Left cardiac atrium (tissue), 4 donors: ENCODE measurements around the gene CCDC40. TPM values are rescaled to one million over a fixed set of nuclear protein-coding genes. Genes with fewer than 3 reads are reported as not detected.
"Not testable (repeated sequence)": the region's sequence is repeated elsewhere in the genome, so short reads cannot be mapped to it uniquely, and the experiment has no call there.

ENCODE experiments used
- ATAC-seq, 2 donors: fragments of 200-7000 bp; cut with Tn5 transposase; one replicate each; pipeline ENCODE4 v1.9.1; 2020; ENCODE audit warnings: mild to moderate bottlenecking in 2 of 2, moderate library complexity in 2 of 2
- DNase-seq: peaks from one replicate; pipeline ENCODE4 v3.0.0-alpha.2; 2020
- intact Hi-C, 2 donors: fragments of 100-400 bp; cut with DNase I; formaldehyde crosslinking; loops; one replicate each; pipeline versions ENCODE4 v1.14.1 to v1.15.1; 2022 to 2023
- long read RNA-seq: library from polyadenylated mRNA; unstranded; transcript quantifications from one replicate; pipeline ENCODE4 v2.0.0, GENCODE V29; 2021
- total RNA-seq, 2 donors: library from RNA; stranded (reverse); fragmentation: NEBNext Ultra II Directional; extraction: Animal tissue kit (Norgen Biotek cat#: 25700); gene quantifications; one replicate each; pipeline ENCODE4 v1.2.1, GENCODE V29; 2021
- donor health status: DM: no; HTN: yes; CAD: no.
- donor health status: DM: no; HTN: yes; CAD: no; lungs with severe emphysema.
- donor health status: DM: yes; HTN: yes; CAD: no.
- donor health status: Dilated cardiomyopathy.

Gene CCDC40
- total RNA-seq, result 1 to 10 TPM; 5.9 to 9.8 TPM
- long read RNA-seq, full-length matches to known transcripts, result 2 of 9 reads
- long read RNA-seq, partial matches to known transcripts, result 1 of 9 reads
- long read RNA-seq, other reads (novel, unspliced or antisense), result 6 of 9 reads

GRCh38 chr17:80035937-80036714 lies at the start of gene CCDC40:
CCDC40 (plus strand) TSS chr17:80036642; CDS start chr17:80036663, 21 bp downstream.
- intact Hi-C loops, result no loop called here
- ATAC-seq (peak; percentile 96 to 97), DNase-seq (peak; percentile 91)

- ATAC-seq (no peak), DNase-seq (peak; percentile 2)
- intact Hi-C loops, result loop anchor here in 1 of 2 donors (10.0 kb wide), 1 partner anchor 243 kb away; no protein-coding TSS in a partner anchor
These were observed 49.1 kb upstream of the CCDC40 start for GRCh38 chr17:79987187-79987934.

GRCh38 chr17:79987935-79988184 lies 48.6 kb upstream of the CCDC40 start:
- intact Hi-C loops, result loop anchor here in 1 of 2 donors (10.0 kb wide), 1 partner anchor 243 kb away; no protein-coding TSS in a partner anchor
- ATAC-seq (no peak), DNase-seq (no peak)

- DNase-seq (peak; percentile 77), ATAC-seq (peak in 1 of 2 donors; percentile 41)
- intact Hi-C loops, result loop anchor here in 1 of 2 donors (10.0 kb wide), 1 partner anchor 244 kb away; no protein-coding TSS in a partner anchor
These were observed 48.1 kb upstream of the CCDC40 start for GRCh38 chr17:79988185-79988971.

- no peak for ATAC-seq
- DNase-seq, result peak; percentile 14
- intact Hi-C loops, result loop anchor here in 1 of 2 donors (10.0 kb wide), 1 partner anchor 244 kb away; no protein-coding TSS in a partner anchor
These were observed 47.2 kb upstream of the CCDC40 start for GRCh38 chr17:79989106-79989835.

GRCh38 chr17:79990051-79990592 lies 46.3 kb upstream of the CCDC40 start:
- DNase-seq, result no peak
- intact Hi-C loops, result loop anchor here (5.0 kb wide), 3 partner anchors 198 to 243 kb away; no protein-coding TSS in a partner anchor
- no peak for ATAC-seq

- ATAC-seq (no peak), DNase-seq (peak; percentile 23)
- intact Hi-C loops, result loop anchor here (5.0 kb wide), 3 partner anchors 198 to 243 kb away; no protein-coding TSS in a partner anchor
These were observed 45.7 kb upstream of the CCDC40 start for GRCh38 chr17:79990704-79991103.

GRCh38 chr17:79991140-79991923 lies 45.1 kb upstream of the CCDC40 start:
- ATAC-seq (peak; percentile 84 to 90), DNase-seq (peak; percentile 87)
- intact Hi-C loops, result loop anchor here (5.0 kb wide), 3 partner anchors 199 to 244 kb away; no protein-coding TSS in a partner anchor

- DNase-seq (peak; percentile 51), ATAC-seq (peak; percentile 28 to 29)
- intact Hi-C loops, result loop anchor here (5.0 kb wide), 3 partner anchors 200 to 245 kb away; no protein-coding TSS in a partner anchor
These were observed 44.4 kb upstream of the CCDC40 start for GRCh38 chr17:79991924-79992648.

GRCh38 chr17:79992649-79993389 lies 43.6 kb upstream of the CCDC40 start:
- DNase-seq, result no peak
- intact Hi-C loops, result loop anchor here (5.0 kb wide), 3 partner anchors 201 to 246 kb away; no protein-coding TSS in a partner anchor
- ATAC-seq, result no peak

- DNase-seq (peak; percentile 87), ATAC-seq (peak; percentile 70)
- intact Hi-C loops, result loop anchor here (5.0 kb wide), 3 partner anchors 201 to 246 kb away; no protein-coding TSS in a partner anchor
These were observed 42.8 kb upstream of the CCDC40 start for GRCh38 chr17:79993390-79994227.

GRCh38 chr17:79994228-79994569 lies 42.2 kb upstream of the CCDC40 start:
- intact Hi-C loops, result loop anchor here (5.0 kb wide), 3 partner anchors 202 to 247 kb away; no protein-coding TSS in a partner anchor
- DNase-seq, ATAC-seq: not testable (repeated sequence)

GRCh38 chr17:79994602-79995001 lies 41.8 kb upstream of the CCDC40 start:
- no peak for ATAC-seq
- intact Hi-C loops, result loop anchor here (5.0 kb wide), 3 partner anchors 202 to 247 kb away; no protein-coding TSS in a partner anchor
- no peak for DNase-seq

- intact Hi-C loops, result no loop called here
- DNase-seq, result no peak
- ATAC-seq, result no peak
These were observed 40.7 kb upstream of the CCDC40 start for GRCh38 chr17:79995696-79996095.

- DNase-seq, result no peak
- intact Hi-C loops, result no loop called here
These were observed 40.2 kb upstream of the CCDC40 start for GRCh38 chr17:79996291-79996690.

More at GRCh38 chr17:79996291-79996690, 40.2 kb upstream of the CCDC40 start:
- ATAC-seq, result no peak
